Type B pancreatic cell (in vitro differentiated cells): ENCODE data around the gene SERP2. TPM values are rescaled to one million over a fixed set of nuclear protein-coding genes. Genes with fewer than 3 reads are reported as not detected.

Experiments
- DNase-seq: peaks from one replicate; pipeline ENCODE4 v3.0.0; 2021; ENCODE audit warnings: mixed read lengths; ENCODE audit not compliant: unreplicated experiment; ENCODE audit errors: extremely low spot score
- H3K27ac Mint-ChIP-seq: 2 replicates; pipeline ENCODE4 v1.8.0; 2021; ENCODE audit warnings: mild to moderate bottlenecking, mixed read lengths
- H3K27me3 Mint-ChIP-seq: 2 replicates; pipeline ENCODE4 v1.8.0; 2021; ENCODE audit warnings: mixed read lengths
- H3K36me3 Mint-ChIP-seq: 2 replicates; pipeline ENCODE4 v1.8.0; 2021; ENCODE audit warnings: mixed read lengths
- H3K4me1 Mint-ChIP-seq: one replicate; pipeline ENCODE4 v1.8.0; 2021; ENCODE audit warnings: mixed read lengths; ENCODE audit not compliant: unreplicated experiment
- H3K4me3 Mint-ChIP-seq: 2 replicates; pipeline ENCODE4 v1.8.0; 2021; ENCODE audit warnings: mild to moderate bottlenecking, mixed read lengths
- H3K9me3 Mint-ChIP-seq: 2 replicates; pipeline ENCODE4 v1.8.0; 2021; ENCODE audit warnings: mixed read lengths
- CTCF ChIP-seq: fragments of 200-600 bp; sonication (generic); conservative IDR thresholded peaks from 2 replicates; pipeline ENCODE4 v1.5.0; 2021; ENCODE audit warnings: antibody characterized with exemption, mild to moderate bottlenecking
- total RNA-seq: library from RNA; stranded (reverse); gene quantifications from 2 replicates; pipeline ENCODE4 v1.2.1, GENCODE V29; 2021; ENCODE audit warnings: low replicate concordance

The SERP2 gene
- total RNA-seq, 1 donor from 2014 or later: 6.1 TPM

DNA sequence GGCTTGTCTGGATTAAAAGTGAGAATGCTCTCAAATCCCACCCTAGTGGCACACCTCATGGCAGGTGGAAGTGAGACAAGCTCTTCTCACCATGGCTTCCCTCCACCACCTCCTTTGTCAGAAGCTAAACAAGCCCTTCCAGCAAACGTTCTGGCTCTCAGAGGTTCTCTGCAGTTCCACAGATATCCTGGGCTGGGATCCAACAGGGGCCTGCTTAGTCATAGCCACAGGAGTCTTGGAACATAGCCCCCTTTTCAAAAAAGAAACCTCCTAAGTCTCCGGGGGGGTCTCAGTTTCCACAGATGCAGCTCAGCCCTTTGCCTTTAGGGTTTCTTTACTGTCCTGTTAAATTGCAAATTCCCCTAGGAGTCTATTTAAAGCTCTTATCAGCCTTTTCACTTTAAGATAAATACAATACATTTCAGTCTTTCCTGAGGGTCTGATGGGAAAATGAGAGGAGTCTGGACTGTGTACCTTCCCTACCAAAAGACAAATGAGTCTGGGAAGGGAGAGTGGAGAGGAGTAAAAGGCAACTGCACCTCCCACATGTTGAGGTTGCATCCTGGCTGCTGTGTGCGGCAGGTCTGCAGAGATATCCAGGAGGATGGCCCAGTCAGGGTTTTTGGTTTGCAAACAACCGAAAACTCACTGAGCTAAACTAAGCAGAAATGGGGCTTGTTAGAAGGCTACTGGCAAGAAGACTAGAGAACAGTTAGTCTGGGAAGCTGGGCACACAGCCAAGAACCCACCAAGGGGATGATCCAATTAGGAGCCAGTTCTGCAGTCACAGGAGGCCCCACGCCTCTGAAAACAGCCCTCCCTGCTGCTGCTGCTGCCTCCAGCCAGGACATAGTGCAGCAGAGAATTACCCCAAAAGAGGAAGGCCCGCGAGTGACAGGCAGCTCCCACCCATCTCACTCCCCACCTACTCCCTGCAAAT, 41.4 kb upstream of the SERP2 start:
- peaks cover 3% of the 10 kb centered on the region for H3K27me3 Mint-ChIP-seq
- H3K36me3 Mint-ChIP-seq: no peaks in the 10 kb centered on the region
- H3K9me3 Mint-ChIP-seq: no peaks in the 10 kb centered on the region
- H3K4me3 Mint-ChIP-seq: peak overlapping the region; percentile 32
- peak overlapping the region; percentile 33 for H3K27ac Mint-ChIP-seq
- DNase-seq: peak; percentile 75
- peaks cover 27% of the 10 kb centered on the region for H3K4me1 Mint-ChIP-seq
- TF ChIP-seq CTCF: no peak

DNA sequence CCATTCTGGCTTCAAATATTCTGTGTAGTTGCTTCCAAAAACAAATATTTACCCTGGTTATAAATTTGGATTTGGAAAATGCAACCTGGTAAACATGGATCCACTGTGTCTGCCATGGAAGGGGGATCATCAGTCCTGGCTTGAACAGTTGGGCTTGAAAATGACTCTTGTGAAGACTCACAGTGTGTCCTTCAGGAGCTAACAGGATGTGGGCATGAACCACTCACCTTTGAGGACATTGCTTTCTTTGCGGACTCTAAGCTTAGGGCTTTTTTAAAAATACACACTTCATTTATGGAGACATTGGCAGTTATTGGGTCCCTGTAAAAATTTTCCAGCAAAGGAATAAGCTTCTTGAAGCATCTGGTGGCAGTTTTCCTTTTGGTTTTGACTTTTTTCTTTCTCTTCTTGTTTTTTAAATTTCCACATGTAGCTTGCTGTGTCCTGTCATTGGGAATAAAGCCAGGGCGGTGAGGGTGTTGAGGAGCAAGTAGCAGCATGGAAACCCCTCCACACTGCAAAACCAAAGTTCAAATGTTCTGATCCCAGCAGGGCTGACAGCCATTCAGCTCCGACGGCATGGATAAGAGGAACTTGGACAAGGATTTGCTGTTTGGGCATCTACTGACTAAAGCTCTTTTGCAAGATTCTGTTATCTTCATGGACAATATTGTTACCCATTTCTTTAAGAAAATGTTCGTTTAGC, 39.5 kb upstream of the SERP2 start:
- Mint-ChIP-seq H3K9me3 (peaks cover 11% of the 10 kb centered on the region), H3K4me1 (peaks cover 28% of the 10 kb centered on the region), H3K36me3 (no peaks in the 10 kb centered on the region), H3K4me3 (no peak overlapping the region), H3K27ac (no peak overlapping the region), H3K27me3 (peaks cover 4% of the 10 kb centered on the region)
- no peak for TF ChIP-seq CTCF
- DNase-seq: no peak

DNA sequence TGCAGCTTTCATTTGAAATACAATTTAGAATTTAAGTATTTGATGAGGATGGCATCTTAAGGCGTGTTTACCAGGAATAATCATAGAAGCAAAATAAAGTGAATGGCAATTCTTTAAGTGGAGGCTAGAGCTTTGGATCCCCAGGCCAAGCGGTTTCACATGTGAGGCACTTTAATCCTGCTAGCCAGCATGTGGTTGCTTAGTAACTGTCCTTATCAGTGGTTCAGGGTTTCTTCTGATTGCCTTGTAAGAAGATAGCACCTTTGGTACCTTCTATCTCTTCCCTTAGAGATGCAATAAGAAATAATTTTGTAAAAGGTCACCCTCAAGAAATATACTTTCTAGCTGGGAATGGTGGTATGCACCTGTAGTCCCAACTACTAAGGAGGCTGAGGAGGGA, 38.9 kb upstream of the SERP2 start:
- TF ChIP-seq CTCF: no peak
- peaks cover 14% of the 10 kb centered on the region for H3K9me3 Mint-ChIP-seq
- peaks cover 7% of the 10 kb centered on the region for H3K27me3 Mint-ChIP-seq
- H3K4me3 Mint-ChIP-seq: no peak overlapping the region
- H3K4me1 Mint-ChIP-seq: peaks cover 28% of the 10 kb centered on the region
- H3K27ac Mint-ChIP-seq: no peak overlapping the region
- no peaks in the 10 kb centered on the region for H3K36me3 Mint-ChIP-seq
- DNase-seq: no peak

DNA sequence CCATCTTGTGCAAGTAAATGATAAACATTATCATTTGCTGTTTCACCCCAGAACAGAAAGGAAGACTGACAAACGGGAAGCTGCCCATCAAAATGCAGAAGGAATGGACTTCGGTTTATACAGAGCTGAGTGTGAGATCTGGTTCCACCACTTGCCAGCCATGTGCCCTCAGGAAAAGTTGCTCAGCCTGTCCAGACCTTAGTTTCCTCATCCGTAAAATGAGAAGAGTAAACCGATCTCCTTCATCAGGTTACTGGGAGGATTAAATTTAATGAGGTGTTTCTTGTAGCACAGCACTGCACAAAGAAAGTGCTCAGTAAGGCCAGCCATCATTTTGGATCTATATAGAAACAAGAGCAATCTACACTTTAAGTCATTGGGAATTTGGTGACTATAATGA, 36.7 kb upstream of the SERP2 start:
- Mint-ChIP-seq H3K27ac (no peak overlapping the region), H3K36me3 (no peaks in the 10 kb centered on the region), H3K27me3 (peaks cover 4% of the 10 kb centered on the region), H3K9me3 (peaks cover 14% of the 10 kb centered on the region), H3K4me1 (peaks cover 22% of the 10 kb centered on the region), H3K4me3 (no peak overlapping the region)
- no peak for TF ChIP-seq CTCF
- no peak for DNase-seq

DNA sequence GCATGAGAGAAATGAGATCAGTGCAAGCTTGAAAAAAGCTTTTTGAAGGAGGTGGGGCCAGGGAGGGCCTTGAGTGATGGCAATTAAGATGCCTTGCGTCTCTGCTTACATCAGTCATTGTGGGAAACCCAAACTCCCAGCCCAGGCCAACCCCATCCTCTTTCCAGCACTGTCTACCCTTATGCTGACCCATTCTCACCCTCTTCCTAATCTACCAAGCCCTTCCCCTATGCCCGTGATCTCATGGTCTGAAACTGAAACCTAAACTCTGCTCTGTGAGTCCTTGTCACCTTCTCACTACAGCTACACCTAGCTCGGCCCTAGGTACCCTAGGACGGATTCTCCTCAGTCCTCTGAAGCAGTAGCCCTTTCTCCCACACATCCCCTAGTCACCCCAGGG, 36.0 kb upstream of the SERP2 start:
- H3K4me3 Mint-ChIP-seq: no peak overlapping the region
- no peaks in the 10 kb centered on the region for H3K36me3 Mint-ChIP-seq
- peaks cover 18% of the 10 kb centered on the region for H3K9me3 Mint-ChIP-seq
- H3K4me1 Mint-ChIP-seq: peaks cover 15% of the 10 kb centered on the region
- H3K27ac Mint-ChIP-seq: no peak overlapping the region
- peaks cover 4% of the 10 kb centered on the region for H3K27me3 Mint-ChIP-seq
- no peak for DNase-seq
- no peak for TF ChIP-seq CTCF
